Stomach (tissue), 4 donors: ENCODE results near the gene GKN1.

Experiments
- CTCF ChIP-seq, 7 experiments: fragments of 450-650 bp in 4 of 7; fragments of 200-600 bp in 3 of 7; sonication (generic) in 3 of 7; IDR thresholded peaks; one replicate each; pipeline ENCODE4 v1.5.1; 2016 to 2019; ENCODE audit warnings: antibody characterized with exemption in 7 of 7, control low read depth in 2 of 7, mild to moderate bottlenecking in 1 of 7
- POLR2AphosphoS5 ChIP-seq, 3 donors: sonication (generic); formaldehyde crosslinking; IDR thresholded peaks; one replicate each; pipeline ENCODE4 v1.6.1; 2016; ENCODE audit warnings: antibody characterized with exemption in 3 of 3

GRCh38 chr2:69020496-69021426, 46.3 kb downstream of the GKN1 start:
- TF ChIP-seq POLR2AphosphoS5 (IDR thresholded peaks at IDR 0.05) = no peak
- TF ChIP-seq CTCF (IDR thresholded peaks at IDR 0.05) = no peak
